Glutamatergic neuron (in vitro differentiated cells): ENCODE measurements around the gene TRIP11. TPM values are rescaled to one million over a fixed set of nuclear protein-coding genes. Genes with fewer than 3 reads are reported as not detected.

Experiments
- DNase-seq: peaks from one replicate; pipeline ENCODE4 v3.0.0; 2022
- H3K27ac Mint-ChIP-seq: one replicate; pipeline ENCODE4 v1.8.0; 2020; ENCODE audit warnings: mild to moderate bottlenecking, mixed read lengths, inconsistent platforms; ENCODE audit not compliant: unreplicated experiment
- H3K27me3 Mint-ChIP-seq: one replicate; pipeline ENCODE4 v1.8.0; 2020; ENCODE audit warnings: mild to moderate bottlenecking, moderate library complexity, mixed read lengths, inconsistent platforms; ENCODE audit not compliant: unreplicated experiment
- H3K36me3 Mint-ChIP-seq: one replicate; pipeline ENCODE4 v1.8.0; 2020; ENCODE audit warnings: mild to moderate bottlenecking, mixed read lengths, inconsistent platforms; ENCODE audit not compliant: unreplicated experiment
- H3K4me1 Mint-ChIP-seq: one replicate; pipeline ENCODE4 v1.8.0; 2020; ENCODE audit warnings: mild to moderate bottlenecking, low read depth, mixed read lengths, inconsistent platforms; ENCODE audit not compliant: unreplicated experiment
- H3K4me3 Mint-ChIP-seq: one replicate; pipeline ENCODE4 v1.8.0; 2020; ENCODE audit warnings: mild to moderate bottlenecking, mixed read lengths, inconsistent platforms; ENCODE audit not compliant: unreplicated experiment
- H3K9me3 Mint-ChIP-seq: one replicate; pipeline ENCODE4 v1.8.0; 2020; ENCODE audit warnings: mild to moderate bottlenecking, moderate library complexity, mixed read lengths, inconsistent platforms; ENCODE audit not compliant: unreplicated experiment
- CTCF ChIP-seq: fragments of 200-600 bp; sonication (generic); IDR thresholded peaks from one replicate; pipeline ENCODE4 v1.5.0; 2021; ENCODE audit not compliant: partially characterized antibody, unreplicated experiment
- total RNA-seq: library from RNA; stranded (reverse); fragmentation: NEBNext Ultra II Directional; extraction: Animal tissue kit (Norgen Biotek cat#: 25700); gene quantifications from one replicate; pipeline ENCODE4 v1.2.1, GENCODE V29; 2021; ENCODE audit not compliant: unreplicated experiment

The TRIP11 gene
- total RNA-seq, 1 donor from 2014 or later: 33.8 TPM

DNA sequence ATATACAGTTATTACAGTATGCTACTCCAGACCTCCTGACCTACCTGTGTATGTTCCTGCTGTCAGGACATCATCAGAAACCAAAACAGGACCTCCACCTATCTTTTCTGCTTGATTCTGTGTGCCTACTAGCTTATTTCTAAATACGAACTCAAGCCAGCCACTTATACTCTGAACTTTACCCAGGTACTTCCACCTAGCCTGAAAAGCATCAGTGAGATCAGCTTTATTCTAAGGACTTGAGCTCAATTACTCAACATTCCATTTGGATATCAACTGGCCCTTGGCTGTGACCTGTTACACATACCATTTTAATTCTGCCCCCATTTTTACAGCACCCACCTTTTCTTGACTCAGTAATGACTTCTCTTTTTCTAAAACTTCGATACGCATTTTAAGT is 29.2 kb downstream of the TRIP11 start:
- Mint-ChIP-seq H3K36me3 (no peaks in the 10 kb centered on the region), H3K9me3 (no peaks in the 10 kb centered on the region), H3K4me1 (no peaks in the 10 kb centered on the region), H3K27me3 (no peaks in the 10 kb centered on the region), H3K27ac (no peak overlapping the region), H3K4me3 (no peak overlapping the region)
- DNase-seq: no peak
- TF ChIP-seq CTCF: no peak

- DNase-seq: no peak
- Mint-ChIP-seq H3K36me3 (no peaks in the 10 kb centered on the region), H3K4me3 (no peak overlapping the region)
Observed at GRCh38 chr14:92009604-92010003, 30.3 kb downstream of the TRIP11 start.

DNA sequence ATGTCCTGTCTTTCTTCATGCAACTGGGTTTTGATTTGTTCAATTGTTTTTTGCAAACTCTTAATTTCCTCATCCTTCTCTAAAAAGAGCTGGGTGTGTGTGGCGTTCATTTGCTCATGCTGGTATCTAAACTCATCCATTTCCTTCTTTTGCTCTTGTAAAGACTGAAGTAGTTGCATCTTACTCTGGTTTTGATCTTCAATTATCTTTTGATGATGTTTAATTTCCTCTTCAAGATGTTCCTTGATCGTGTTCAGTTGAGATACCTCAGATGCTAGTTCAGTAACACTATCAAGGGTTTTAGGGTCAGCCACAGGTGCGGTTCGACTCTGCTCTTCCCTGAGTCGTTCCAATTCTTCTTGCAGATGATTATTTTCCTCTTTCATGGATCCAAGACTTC is 34.8 kb downstream of the TRIP11 start:
- H3K4me3 Mint-ChIP-seq: no peak overlapping the region
- no peaks in the 10 kb centered on the region for H3K4me1 Mint-ChIP-seq
- TF ChIP-seq CTCF: no peak
- no peak overlapping the region for H3K27ac Mint-ChIP-seq
- DNase-seq: no peak
- no peaks in the 10 kb centered on the region for H3K36me3 Mint-ChIP-seq
- H3K9me3 Mint-ChIP-seq: no peaks in the 10 kb centered on the region
- no peaks in the 10 kb centered on the region for H3K27me3 Mint-ChIP-seq

More at GRCh38 chr14:92009604-92010003, 30.3 kb downstream of the TRIP11 start:
- H3K27me3 Mint-ChIP-seq: no peaks in the 10 kb centered on the region
- no peak overlapping the region for H3K27ac Mint-ChIP-seq
- TF ChIP-seq CTCF: no peak
- no peaks in the 10 kb centered on the region for H3K4me1 Mint-ChIP-seq
- no peaks in the 10 kb centered on the region for H3K9me3 Mint-ChIP-seq

GRCh38 chr14:92004062-92004461 is 35.8 kb downstream of the TRIP11 start:
- TF ChIP-seq CTCF: no peak

GRCh38 chr14:91998667-91999570 is 40.9 kb downstream of the TRIP11 start:
- H3K27me3 Mint-ChIP-seq: no peaks in the 10 kb centered on the region
- no peak for DNase-seq
- H3K9me3 Mint-ChIP-seq: no peaks in the 10 kb centered on the region
- no peak overlapping the region for H3K4me3 Mint-ChIP-seq
- no peak for TF ChIP-seq CTCF
- H3K27ac Mint-ChIP-seq: no peak overlapping the region
- H3K36me3 Mint-ChIP-seq: no peaks in the 10 kb centered on the region
- H3K4me1 Mint-ChIP-seq: no peaks in the 10 kb centered on the region

More at GRCh38 chr14:92004062-92004461, 35.8 kb downstream of the TRIP11 start:
- no peak for DNase-seq
- no peak overlapping the region for H3K4me3 Mint-ChIP-seq
- no peaks in the 10 kb centered on the region for H3K9me3 Mint-ChIP-seq
- H3K27me3 Mint-ChIP-seq: no peaks in the 10 kb centered on the region
- H3K36me3 Mint-ChIP-seq: no peaks in the 10 kb centered on the region
- H3K4me1 Mint-ChIP-seq: no peaks in the 10 kb centered on the region
- H3K27ac Mint-ChIP-seq: no peak overlapping the region
